ENCODE results near the gene EHMT1. TPM values are rescaled to one million over a fixed set of nuclear protein-coding genes. Genes with fewer than 3 reads are reported as not detected.
"Not testable (repeated sequence)": the region's sequence is repeated elsewhere in the genome, so short reads cannot be mapped to it uniquely, and the experiment has no call there.

EHMT1 gene
- total RNA-seq, 1 donor from 2014 or later, result 68.3 TPM

- DNase-seq, result no peak
Observed at GRCh38 chr9:137615387-137615871, 3.4 kb upstream of the EHMT1 start.

DNA sequence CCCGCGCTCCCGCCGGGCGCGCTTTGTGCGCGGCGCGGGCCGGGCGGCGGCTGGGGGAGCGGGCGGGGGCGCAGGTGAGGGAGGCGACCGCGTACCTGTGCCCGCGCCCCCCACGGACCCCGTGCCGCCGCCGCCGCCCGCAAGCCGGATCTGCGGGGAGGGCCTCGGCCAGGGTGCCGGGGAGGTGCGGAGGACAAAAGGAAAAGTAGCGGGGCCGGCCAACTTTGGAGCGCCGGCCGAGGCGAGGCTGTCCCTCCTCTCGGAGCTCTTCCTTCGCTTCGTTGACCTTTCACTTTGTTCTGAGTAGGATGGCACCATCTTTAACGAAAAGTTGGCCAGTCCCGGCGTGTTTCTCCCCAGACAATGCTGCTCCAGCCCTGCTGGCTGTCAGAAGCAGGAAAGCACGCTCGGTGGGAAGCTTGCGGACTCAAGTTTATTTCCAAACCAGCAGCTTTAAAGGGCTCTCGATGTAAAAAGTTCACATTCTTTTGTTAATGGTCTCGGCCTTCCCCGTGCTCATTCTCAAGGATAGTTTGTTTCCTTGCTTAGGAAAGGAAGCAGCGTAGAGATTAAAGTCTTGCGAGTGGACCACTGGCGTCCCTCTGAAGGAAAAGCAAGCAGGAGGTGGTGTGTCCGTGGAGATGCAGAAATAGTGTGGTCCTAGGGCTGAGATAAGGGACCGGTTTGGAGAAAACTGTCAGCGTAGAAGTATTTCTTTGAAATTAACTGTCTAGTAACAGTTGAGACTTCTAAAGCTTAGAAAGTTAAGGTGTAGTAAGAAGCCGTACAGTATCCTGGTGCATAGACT is 639 bp downstream of the EHMT1 start:
- DNase-seq, result no peak

- no peak for DNase-seq
Observed at GRCh38 chr9:137620048-137620405, 1.2 kb downstream of the EHMT1 start.

DNA sequence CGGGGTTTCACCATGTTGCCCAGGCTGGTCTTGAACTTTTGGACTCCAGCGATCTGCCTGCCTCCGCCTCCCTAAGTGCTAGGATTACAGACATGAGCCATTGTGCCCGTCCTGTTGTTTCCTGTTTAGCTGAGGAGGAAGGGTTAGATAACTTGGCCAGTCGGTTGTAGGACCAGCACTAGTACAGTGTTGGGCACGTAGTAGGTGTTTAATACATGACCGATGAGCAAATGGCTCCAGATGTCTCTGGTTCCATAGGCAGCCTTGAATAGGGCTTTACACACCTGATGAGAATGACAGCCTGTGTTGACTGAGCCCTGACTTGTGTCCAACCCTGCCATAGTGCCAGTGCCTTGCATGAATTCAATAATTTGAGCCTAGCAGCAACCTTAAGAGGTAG is 1.8 kb downstream of the EHMT1 start:
- no peak for DNase-seq

DNA sequence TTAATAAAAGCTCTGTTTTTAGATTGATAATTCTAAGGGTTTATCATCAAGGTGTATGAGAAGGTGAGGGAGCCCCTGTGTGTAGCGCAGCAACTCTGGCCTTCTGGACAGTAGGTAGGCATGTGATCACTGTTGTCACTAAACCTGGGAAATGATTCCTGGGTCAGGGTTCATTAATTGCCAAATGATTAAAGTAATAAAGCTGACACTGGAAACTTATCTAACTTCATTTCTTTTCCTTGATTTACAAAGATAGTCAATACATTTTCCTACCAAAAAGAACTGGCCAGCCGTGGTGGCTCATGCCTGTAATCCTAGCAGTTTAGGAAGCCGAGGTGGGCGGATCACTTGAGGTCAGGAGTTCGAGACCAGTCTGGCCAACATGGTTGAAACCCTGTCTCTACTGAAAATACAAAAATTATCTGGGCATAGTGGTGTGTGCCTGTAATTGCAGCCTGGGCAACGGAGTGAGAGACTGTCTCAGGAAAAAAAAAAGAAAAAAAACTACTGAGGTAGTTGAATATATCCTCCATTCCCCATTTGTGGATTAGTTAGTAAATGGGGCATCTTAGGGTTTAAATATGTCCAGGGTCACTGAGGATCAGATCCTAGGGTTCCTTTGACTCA is 2.4 kb downstream of the EHMT1 start:
- no peak for DNase-seq

DNA sequence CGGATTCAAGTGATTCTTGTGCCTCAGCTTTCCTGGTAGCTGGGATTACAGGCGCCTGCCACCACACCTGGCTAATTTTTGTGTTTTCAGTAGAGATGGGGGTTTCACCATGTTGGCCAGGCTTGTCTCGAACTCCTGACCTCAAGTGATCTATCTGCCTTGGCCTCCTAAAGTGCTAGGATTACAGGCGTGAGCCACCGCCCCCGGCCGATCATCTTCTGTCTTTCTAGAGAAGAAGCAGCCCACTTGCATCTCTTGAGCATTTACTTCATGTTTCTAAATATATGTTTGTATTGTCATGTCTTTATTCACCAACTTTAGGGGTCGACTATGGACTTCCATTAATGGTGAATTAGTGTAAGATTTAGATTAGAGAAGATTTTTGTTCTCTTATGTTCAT is 3.4 kb downstream of the EHMT1 start:
- DNase-seq, result not testable (repeated sequence)

GRCh38 chr9:137626464-137626863 is 7.7 kb downstream of the EHMT1 start:
- DNase-seq, result no peak

DNA sequence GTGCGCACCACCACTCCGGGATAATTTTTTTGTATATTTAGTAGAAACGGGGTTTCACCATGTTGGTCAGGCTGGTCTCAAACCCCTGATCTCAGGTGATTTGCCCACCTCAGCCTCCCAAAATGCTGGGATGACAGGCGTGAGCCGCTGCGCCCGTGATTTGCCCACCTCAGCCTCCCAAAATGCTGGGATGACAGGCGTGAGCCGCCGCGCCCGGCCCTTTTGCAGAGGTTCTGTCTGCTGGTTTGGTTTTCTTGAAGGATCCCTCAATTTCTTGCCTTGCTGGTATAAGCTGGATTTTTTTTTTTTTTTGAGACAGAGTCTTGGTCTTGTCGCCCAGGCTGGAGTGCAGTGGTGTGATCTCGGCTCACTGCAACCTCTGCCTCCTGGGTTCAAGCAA is 8.6 kb downstream of the EHMT1 start:
- DNase-seq, result not testable (repeated sequence)

GRCh38 chr9:137630126-137630525 is 11.3 kb downstream of the EHMT1 start:
- no peak for DNase-seq

DNA sequence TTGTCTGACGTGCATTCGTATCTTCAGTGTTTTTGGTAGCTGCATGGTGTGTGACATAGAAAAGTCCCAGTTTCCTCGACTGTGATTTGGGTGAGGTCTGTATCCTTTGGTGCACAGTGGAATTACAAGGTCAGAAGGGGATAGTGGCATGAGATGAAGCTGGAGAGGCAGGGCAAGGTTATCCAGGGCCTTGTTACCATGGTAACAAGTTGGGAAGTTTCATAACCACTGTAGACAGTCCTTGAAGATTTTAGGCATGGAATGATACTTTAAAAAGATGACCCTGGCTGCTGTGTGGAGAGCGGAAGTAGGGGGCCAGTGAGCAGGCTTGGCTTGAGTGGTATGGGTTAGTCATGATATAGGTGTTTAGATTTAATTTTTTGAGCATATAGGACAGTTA is 11.9 kb downstream of the EHMT1 start:
- DNase-seq, result no peak

DNA sequence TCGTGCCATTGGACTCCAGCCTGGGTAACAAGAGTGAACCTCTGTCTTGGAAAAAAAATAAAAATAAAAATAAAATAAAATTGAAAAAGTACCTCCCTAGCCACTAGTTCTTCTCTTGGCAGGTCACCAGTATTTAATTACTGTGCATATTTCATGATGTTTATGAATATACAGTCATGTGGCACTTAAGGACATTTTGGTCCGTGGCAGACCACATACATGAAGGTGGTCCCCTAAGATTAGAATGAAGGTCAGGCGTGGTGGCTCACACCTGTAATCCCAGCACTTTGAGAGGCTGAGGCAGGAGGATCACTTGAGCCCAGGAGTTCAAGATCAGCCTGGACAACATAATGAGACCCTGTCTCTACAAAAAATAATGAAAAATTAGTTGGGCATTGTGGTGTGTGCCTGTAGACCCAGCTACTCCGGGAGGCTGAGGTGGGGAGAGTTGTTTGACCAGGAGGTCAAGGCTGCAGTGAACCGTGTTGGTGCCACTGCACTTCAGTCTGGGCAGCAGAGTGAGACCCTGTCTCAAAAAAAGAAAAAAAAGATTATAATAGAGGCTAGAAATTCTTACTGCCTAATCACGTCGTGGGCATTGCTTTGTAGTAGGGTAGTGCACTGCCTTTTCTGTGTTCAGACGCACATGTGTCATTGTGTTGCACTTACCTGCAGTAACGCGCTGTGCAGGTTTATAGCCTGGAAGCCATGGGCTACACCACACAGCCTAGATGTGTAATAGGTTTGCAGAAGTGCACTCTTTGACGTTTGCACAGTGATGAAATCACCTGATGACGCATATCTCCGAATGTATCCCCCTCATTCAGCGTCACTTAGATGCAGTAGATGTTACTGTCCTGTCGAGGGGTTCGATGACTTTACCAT is 12.8 kb downstream of the EHMT1 start:
- no peak for DNase-seq

GRCh38 chr9:137632230-137633161 is 13.7 kb downstream of the EHMT1 start:
- DNase-seq, result no peak

DNA sequence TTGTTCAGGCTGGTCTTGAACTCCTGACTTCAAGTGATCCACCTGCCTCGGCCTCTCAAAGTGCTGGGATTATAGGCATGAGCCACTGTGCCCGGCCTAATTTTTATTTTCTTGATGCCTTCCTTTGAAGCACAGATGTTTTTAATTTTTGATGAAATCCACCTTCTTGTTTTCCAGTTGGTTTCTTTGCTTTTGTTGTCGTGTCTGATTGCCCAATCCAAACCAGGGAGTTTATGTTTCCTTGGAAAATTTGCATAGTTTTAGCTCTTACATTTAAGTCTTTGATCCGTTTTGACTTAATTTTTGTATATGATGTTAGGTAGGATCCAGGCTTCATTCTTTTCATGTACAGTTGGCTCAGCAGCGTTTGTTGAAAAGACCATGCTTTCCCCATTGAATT is 15.2 kb downstream of the EHMT1 start:
- no peak for DNase-seq

DNA sequence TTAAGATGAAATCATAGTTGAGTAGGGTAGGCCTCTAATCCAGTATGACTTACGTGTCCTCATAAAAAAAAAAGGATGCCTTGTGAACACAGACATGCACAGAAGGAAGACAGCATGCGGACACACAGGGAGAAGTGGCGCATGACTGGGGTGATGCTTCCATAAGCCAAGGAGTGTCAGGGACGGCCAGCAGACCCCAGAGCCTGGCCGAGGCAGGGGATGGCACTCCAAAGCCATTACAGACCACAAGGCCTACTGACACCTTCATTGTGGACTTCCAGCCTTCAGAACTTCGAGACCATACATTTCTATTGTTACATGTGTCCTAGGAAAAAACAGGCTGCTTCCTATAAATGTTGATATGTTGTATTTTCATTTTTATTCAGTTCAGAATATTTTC is 19.9 kb downstream of the EHMT1 start:
- DNase-seq, result no peak

- DNase-seq, result no peak
Observed at GRCh38 chr9:137639303-137640051, 20.7 kb downstream of the EHMT1 start.

GRCh38 chr9:137640862-137641261 is 22.1 kb downstream of the EHMT1 start:
- DNase-seq, result no peak

DNA sequence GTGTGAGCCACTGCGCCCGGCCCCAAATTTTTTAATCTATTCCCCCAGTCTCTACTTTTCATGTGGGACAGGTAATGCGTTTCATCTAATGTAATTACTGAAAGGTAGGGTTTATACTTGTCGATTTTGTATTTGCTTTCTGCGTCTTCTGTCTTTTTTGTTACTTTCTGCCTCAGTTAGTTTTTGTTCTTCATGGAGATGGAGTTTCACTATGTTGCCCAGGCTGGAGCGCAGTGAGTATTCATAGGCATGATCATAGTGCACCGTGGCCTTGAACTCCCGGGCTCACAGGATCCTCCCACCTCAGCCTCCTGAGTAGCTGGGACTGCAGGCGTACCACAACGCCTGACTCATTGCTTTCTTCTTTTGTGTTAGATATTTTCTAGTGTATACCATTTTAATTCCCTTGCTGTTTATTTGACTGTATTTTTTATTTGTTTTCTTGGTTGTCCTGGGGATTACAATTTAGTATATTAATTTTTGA is 23.4 kb downstream of the EHMT1 start:
- no peak for DNase-seq

GRCh38 chr9:137642892-137643291 is 24.1 kb downstream of the EHMT1 start:
- no peak for DNase-seq

DNA sequence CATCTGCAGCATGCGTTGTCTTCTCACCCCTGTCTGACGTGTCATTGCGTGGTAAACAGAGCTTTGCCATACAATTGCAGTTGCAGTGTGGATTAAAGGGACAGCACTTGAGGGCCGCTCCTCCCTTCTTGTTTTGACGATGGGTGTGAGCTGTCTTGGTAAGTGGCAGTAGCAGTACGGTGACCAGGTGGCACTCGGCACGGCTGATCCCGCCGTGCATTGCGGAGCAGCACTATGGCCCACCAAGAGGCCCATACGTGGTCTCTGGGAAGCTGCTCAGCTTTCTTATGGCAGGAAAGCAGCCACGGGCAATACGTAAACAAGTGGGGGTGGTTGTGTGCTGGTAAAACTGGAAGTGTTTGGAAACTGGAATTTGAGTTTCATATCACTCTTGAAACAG is 25.1 kb downstream of the EHMT1 start:
- DNase-seq, result no peak

GRCh38 chr9:137645211-137645610 is 26.4 kb downstream of the EHMT1 start:
- no peak for DNase-seq

- DNase-seq, result no peak
Observed at GRCh38 chr9:137646341-137646740, 27.5 kb downstream of the EHMT1 start.
